GM23338 (cell line): Measurements from ENCODE around the gene SCFD2. TPM values are rescaled to one million over a fixed set of nuclear protein-coding genes. Genes with fewer than 3 reads are reported as not detected.

Source experiments
- ATAC-seq: fragments of 200-7000 bp; cut with Tn5 transposase; 3 replicates; pipeline ENCODE4 v1.9.1; 2020
- DNase-seq: peaks from one replicate; pipeline ENCODE4 v3.0.0-alpha.2; 2015; ENCODE audit warnings: low spot score
- H2AFZ ChIP-seq: fragments of 200-600 bp; sonication (generic); 2 replicates; pipeline ENCODE4 v1.8.0; 2016; ENCODE audit warnings: antibody characterized with exemption, mild to moderate bottlenecking, moderate library complexity
- H3F3A ChIP-seq: fragments of 200-600 bp; sonication (generic); replicated peaks from 2 replicates; pipeline ENCODE4 v1.8.0; 2017; ENCODE audit warnings: antibody characterized with exemption, mixed run types, low read depth
- H3K27ac ChIP-seq: fragments of 200-600 bp; sonication (generic); 2 replicates; pipeline ENCODE4 v1.6.1; 2016; ENCODE audit warnings: low read depth
- H3K27me3 ChIP-seq: fragments of 200-600 bp; sonication (generic); 2 replicates; pipeline ENCODE4 v1.8.0; 2016; ENCODE audit warnings: mild to moderate bottlenecking, mixed run types, moderate library complexity; ENCODE audit not compliant: insufficient read depth
- H3K36me3 ChIP-seq: fragments of 200-600 bp; sonication (generic); 2 replicates; pipeline ENCODE4 v1.8.0; 2016; ENCODE audit warnings: mild to moderate bottlenecking; ENCODE audit not compliant: insufficient read depth
- H3K4me1 ChIP-seq: fragments of 200-600 bp; sonication (generic); 2 replicates; pipeline ENCODE4 v1.8.0; 2016; ENCODE audit warnings: mild to moderate bottlenecking, moderate library complexity; ENCODE audit not compliant: insufficient read depth
- H3K4me2 ChIP-seq: fragments of 200-600 bp; sonication (generic); 2 replicates; pipeline ENCODE4 v1.7.1; 2017; ENCODE audit warnings: mixed run types
- H3K4me3 ChIP-seq: fragments of 200-600 bp; sonication (generic); 2 replicates; pipeline ENCODE4 v1.6.1; 2016; ENCODE audit warnings: mixed run types
- H3K79me2 ChIP-seq: fragments of 200-600 bp; sonication (generic); replicated peaks from 2 replicates; pipeline ENCODE4 v1.8.0; 2017; ENCODE audit warnings: mild to moderate bottlenecking; ENCODE audit not compliant: insufficient read depth
- H3K9me2 ChIP-seq: fragments of 200-600 bp; sonication (generic); 2 replicates; pipeline ENCODE4 v1.8.0; 2017; ENCODE audit not compliant: insufficient read depth
- H4K20me1 ChIP-seq: fragments of 200-600 bp; sonication (generic); replicated peaks from 2 replicates; pipeline ENCODE4 v1.8.0; 2017; ENCODE audit warnings: mild to moderate bottlenecking; ENCODE audit not compliant: insufficient read depth
- H3K27ac Mint-ChIP-seq: 2 replicates; pipeline ENCODE4 v1.8.0; 2020; ENCODE audit warnings: inconsistent platforms, mild to moderate bottlenecking, moderate library complexity, mixed read lengths
- H3K27me3 Mint-ChIP-seq: 3 replicates; pipeline ENCODE4 v1.8.0; 2022; ENCODE audit warnings: low read depth, mild to moderate bottlenecking, moderate library complexity, mixed read lengths, inconsistent platforms; ENCODE audit not compliant: insufficient read depth, poor library complexity
- H3K36me3 Mint-ChIP-seq: 3 replicates; pipeline ENCODE4 v1.8.0; 2021; ENCODE audit warnings: low read depth, mild to moderate bottlenecking, inconsistent platforms, moderate library complexity, mixed read lengths
- H3K4me1 Mint-ChIP-seq: 3 replicates; pipeline ENCODE4 v1.8.0; 2020; ENCODE audit warnings: mild to moderate bottlenecking, inconsistent platforms, mixed read lengths
- H3K4me3 Mint-ChIP-seq: 3 replicates; pipeline ENCODE4 v1.8.0; 2021; ENCODE audit warnings: moderate library complexity, mild to moderate bottlenecking, inconsistent platforms, mixed read lengths
- H3K9me3 Mint-ChIP-seq: 3 replicates; pipeline ENCODE4 v1.8.0; 2020; ENCODE audit warnings: moderate library complexity, mild to moderate bottlenecking, inconsistent platforms, mixed read lengths
- CREB1 ChIP-seq: fragments of 250-450 bp; sonication (Bioruptor Pico); IDR thresholded peaks from 2 replicates; pipeline ENCODE4 v1.5.0; 2020; ENCODE audit warnings: low read depth, mild to moderate bottlenecking, moderate library complexity
- EZH2 ChIP-seq: fragments of 200-600 bp; sonication (generic); IDR thresholded peaks from one replicate; pipeline ENCODE4 v1.8.0; 2017; ENCODE audit warnings: antibody characterized with exemption, mild to moderate bottlenecking, low read depth; ENCODE audit not compliant: unreplicated experiment
- JUNB ChIP-seq: IDR thresholded peaks from one replicate; pipeline ENCODE4 v1.6.1; 2016; ENCODE audit warnings: antibody characterized with exemption; ENCODE audit not compliant: unreplicated experiment
- NANOG ChIP-seq: IDR thresholded peaks from 2 replicates; pipeline ENCODE4 v1.6.1; 2016; ENCODE audit warnings: antibody characterized with exemption, borderline replicate concordance
- POLR2AphosphoS5 ChIP-seq: IDR thresholded peaks from 2 replicates; pipeline ENCODE4 v1.6.1; 2016; ENCODE audit warnings: antibody characterized with exemption, low read depth
- STAT1 ChIP-seq: IDR thresholded peaks from one replicate; pipeline ENCODE4 v1.6.1; 2016; ENCODE audit warnings: antibody characterized with exemption; ENCODE audit not compliant: unreplicated experiment
- ZNF114 ChIP-seq: fragments of 250-450 bp; sonication (Bioruptor Pico); IDR thresholded peaks from 2 replicates; pipeline ENCODE4 v1.5.0; 2020; ENCODE audit warnings: mild to moderate bottlenecking, moderate library complexity
- ZNF331 ChIP-seq: fragments of 250-450 bp; sonication (Bioruptor Pico); IDR thresholded peaks from 2 replicates; pipeline ENCODE4 v1.5.0; 2020; ENCODE audit warnings: low read depth, mild to moderate bottlenecking, moderate library complexity
- polyA plus RNA-seq: library from polyadenylated mRNA; unstranded; fragments of >200 nt; fragmentation: Nextera tagmentation; extraction: Ambion mirVana; gene quantifications from 2 replicates; pipeline ENCODE4 v1.2.1, GENCODE V29; 2016
- total RNA-seq: library from RNA; depleted of rRNA; stranded (reverse); fragments of >200 nt; shearing (Covaris generic); gene quantifications from 2 replicates; pipeline ENCODE4 v1.2.3, GENCODE V29; 2014
- TF ChIP-seq, protein P1 (sequence below): IDR thresholded peaks from one replicate; pipeline ENCODE4 v1.6.1; 2018; ENCODE audit warnings: antibody characterized with exemption; ENCODE audit not compliant: unreplicated experiment
- TF ChIP-seq, protein P2 (sequence below): IDR thresholded peaks from 2 replicates; pipeline ENCODE4 v1.6.1; 2016; ENCODE audit warnings: antibody characterized with exemption
- TF ChIP-seq, protein P3 (sequence below), 2 experiments: fragments of 200-600 bp in 1 of 2; sonication (generic) in 1 of 2; conservative IDR thresholded peaks; 2 replicates each; pipeline versions ENCODE4 v1.5.1 to v1.6.1; 2016 to 2017; ENCODE audit warnings: antibody characterized with exemption in 2 of 2, low read depth in 2 of 2, mild to moderate bottlenecking in 2 of 2, moderate library complexity in 1 of 2
- TF ChIP-seq, protein P4 (sequence below): fragments of 250-450 bp; sonication (Bioruptor Pico); IDR thresholded peaks from 2 replicates; pipeline ENCODE4 v1.5.0; 2020; ENCODE audit warnings: mild to moderate bottlenecking, moderate library complexity

Gene SCFD2
- total and polyA plus RNA-seq, 2 experiments from 2014 or later = 5.7 to 17.5 TPM

DNA sequence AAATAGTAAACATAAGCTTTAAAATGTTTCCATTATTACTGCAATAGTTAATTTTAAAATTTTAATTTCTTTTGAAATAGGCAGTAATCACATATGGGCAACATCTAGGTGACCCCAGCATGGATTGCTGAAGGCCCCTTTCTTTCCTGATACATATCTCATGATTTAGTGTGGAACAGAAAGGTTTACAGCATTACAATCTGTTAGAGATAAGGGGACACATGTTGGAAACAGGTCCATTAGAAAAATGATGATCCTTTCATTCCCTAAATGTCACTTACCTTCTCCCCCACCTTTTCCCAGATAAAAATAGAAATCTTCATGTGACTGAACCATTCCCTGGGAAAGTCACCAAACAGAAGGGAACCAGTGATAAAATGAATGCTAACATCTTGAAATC is 413.3 kb downstream of the SCFD2 start (continued):
- TF ChIP-seq, protein P1, sequence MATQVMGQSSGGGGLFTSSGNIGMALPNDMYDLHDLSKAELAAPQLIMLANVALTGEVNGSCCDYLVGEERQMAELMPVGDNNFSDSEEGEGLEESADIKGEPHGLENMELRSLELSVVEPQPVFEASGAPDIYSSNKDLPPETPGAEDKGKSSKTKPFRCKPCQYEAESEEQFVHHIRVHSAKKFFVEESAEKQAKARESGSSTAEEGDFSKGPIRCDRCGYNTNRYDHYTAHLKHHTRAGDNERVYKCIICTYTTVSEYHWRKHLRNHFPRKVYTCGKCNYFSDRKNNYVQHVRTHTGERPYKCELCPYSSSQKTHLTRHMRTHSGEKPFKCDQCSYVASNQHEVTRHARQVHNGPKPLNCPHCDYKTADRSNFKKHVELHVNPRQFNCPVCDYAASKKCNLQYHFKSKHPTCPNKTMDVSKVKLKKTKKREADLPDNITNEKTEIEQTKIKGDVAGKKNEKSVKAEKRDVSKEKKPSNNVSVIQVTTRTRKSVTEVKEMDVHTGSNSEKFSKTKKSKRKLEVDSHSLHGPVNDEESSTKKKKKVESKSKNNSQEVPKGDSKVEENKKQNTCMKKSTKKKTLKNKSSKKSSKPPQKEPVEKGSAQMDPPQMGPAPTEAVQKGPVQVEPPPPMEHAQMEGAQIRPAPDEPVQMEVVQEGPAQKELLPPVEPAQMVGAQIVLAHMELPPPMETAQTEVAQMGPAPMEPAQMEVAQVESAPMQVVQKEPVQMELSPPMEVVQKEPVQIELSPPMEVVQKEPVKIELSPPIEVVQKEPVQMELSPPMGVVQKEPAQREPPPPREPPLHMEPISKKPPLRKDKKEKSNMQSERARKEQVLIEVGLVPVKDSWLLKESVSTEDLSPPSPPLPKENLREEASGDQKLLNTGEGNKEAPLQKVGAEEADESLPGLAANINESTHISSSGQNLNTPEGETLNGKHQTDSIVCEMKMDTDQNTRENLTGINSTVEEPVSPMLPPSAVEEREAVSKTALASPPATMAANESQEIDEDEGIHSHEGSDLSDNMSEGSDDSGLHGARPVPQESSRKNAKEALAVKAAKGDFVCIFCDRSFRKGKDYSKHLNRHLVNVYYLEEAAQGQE = no peak
- TF ChIP-seq, protein P2, sequence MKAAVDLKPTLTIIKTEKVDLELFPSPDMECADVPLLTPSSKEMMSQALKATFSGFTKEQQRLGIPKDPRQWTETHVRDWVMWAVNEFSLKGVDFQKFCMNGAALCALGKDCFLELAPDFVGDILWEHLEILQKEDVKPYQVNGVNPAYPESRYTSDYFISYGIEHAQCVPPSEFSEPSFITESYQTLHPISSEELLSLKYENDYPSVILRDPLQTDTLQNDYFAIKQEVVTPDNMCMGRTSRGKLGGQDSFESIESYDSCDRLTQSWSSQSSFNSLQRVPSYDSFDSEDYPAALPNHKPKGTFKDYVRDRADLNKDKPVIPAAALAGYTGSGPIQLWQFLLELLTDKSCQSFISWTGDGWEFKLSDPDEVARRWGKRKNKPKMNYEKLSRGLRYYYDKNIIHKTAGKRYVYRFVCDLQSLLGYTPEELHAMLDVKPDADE = no peak
- no peak for TF ChIP-seq JUNB
- TF ChIP-seq, protein P3, sequence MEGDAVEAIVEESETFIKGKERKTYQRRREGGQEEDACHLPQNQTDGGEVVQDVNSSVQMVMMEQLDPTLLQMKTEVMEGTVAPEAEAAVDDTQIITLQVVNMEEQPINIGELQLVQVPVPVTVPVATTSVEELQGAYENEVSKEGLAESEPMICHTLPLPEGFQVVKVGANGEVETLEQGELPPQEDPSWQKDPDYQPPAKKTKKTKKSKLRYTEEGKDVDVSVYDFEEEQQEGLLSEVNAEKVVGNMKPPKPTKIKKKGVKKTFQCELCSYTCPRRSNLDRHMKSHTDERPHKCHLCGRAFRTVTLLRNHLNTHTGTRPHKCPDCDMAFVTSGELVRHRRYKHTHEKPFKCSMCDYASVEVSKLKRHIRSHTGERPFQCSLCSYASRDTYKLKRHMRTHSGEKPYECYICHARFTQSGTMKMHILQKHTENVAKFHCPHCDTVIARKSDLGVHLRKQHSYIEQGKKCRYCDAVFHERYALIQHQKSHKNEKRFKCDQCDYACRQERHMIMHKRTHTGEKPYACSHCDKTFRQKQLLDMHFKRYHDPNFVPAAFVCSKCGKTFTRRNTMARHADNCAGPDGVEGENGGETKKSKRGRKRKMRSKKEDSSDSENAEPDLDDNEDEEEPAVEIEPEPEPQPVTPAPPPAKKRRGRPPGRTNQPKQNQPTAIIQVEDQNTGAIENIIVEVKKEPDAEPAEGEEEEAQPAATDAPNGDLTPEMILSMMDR (conservative IDR thresholded peaks at IDR 0.05; ENCODE audit: low read depth in 2 of 2) = no peak
- no peak for TF ChIP-seq NANOG
- no peak for TF ChIP-seq STAT1
- TF ChIP-seq CREB1 (CRISPR knock-in tag) = no peak
- TF ChIP-seq ZNF114 (CRISPR knock-in tag) = no peak
- no peak for TF ChIP-seq ZNF331 (CRISPR knock-in tag)
- no peak for TF ChIP-seq POLR2AphosphoS5
- no peak for TF ChIP-seq EZH2

DNA sequence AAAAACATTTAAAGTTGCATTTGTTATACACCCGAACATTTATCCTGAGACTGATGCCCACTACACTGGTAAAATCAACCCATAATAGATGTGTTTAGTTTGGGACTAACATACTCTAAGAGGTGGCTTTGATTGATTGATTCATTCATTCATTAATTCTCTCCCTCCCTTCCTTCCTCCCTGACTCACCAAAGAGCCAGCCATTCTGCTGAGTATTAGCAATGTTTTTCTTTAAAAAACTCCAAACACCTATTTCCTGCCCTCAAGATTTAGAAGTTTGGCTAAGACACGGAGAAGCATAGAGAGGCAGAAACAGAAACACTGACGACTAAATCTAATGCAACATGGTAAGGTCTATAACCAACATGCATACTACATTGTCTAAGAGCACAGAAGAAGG is 414.8 kb downstream of the SCFD2 start:
- ATAC-seq (no peak), DNase-seq (no peak)
- Histone ChIP-seq H3K9me2 (peaks cover 10% of the 10 kb centered on the region), H3K4me3 (no peak overlapping the region), H3K4me2 (no peak overlapping the region), H3K4me1 (no peaks in the 10 kb centered on the region), H2AFZ (no peak overlapping the region), H4K20me1 (no peaks in the 10 kb centered on the region), H3K27ac (no peak overlapping the region), H3K36me3 (no peaks in the 10 kb centered on the region), H3K79me2 (no peaks in the 10 kb centered on the region), H3K27me3 (no peaks in the 10 kb centered on the region), H3F3A (no peaks in the 10 kb centered on the region)
- Mint-ChIP-seq H3K27me3 (peaks cover 10% of the 10 kb centered on the region), H3K27ac (no peak overlapping the region), H3K36me3 (no peaks in the 10 kb centered on the region), H3K4me1 (peaks cover 12% of the 10 kb centered on the region), H3K4me3 (no peak overlapping the region), H3K9me3 (no peaks in the 10 kb centered on the region)
- no peak for TF ChIP-seq POLR2AphosphoS5
- TF ChIP-seq, protein P4, sequence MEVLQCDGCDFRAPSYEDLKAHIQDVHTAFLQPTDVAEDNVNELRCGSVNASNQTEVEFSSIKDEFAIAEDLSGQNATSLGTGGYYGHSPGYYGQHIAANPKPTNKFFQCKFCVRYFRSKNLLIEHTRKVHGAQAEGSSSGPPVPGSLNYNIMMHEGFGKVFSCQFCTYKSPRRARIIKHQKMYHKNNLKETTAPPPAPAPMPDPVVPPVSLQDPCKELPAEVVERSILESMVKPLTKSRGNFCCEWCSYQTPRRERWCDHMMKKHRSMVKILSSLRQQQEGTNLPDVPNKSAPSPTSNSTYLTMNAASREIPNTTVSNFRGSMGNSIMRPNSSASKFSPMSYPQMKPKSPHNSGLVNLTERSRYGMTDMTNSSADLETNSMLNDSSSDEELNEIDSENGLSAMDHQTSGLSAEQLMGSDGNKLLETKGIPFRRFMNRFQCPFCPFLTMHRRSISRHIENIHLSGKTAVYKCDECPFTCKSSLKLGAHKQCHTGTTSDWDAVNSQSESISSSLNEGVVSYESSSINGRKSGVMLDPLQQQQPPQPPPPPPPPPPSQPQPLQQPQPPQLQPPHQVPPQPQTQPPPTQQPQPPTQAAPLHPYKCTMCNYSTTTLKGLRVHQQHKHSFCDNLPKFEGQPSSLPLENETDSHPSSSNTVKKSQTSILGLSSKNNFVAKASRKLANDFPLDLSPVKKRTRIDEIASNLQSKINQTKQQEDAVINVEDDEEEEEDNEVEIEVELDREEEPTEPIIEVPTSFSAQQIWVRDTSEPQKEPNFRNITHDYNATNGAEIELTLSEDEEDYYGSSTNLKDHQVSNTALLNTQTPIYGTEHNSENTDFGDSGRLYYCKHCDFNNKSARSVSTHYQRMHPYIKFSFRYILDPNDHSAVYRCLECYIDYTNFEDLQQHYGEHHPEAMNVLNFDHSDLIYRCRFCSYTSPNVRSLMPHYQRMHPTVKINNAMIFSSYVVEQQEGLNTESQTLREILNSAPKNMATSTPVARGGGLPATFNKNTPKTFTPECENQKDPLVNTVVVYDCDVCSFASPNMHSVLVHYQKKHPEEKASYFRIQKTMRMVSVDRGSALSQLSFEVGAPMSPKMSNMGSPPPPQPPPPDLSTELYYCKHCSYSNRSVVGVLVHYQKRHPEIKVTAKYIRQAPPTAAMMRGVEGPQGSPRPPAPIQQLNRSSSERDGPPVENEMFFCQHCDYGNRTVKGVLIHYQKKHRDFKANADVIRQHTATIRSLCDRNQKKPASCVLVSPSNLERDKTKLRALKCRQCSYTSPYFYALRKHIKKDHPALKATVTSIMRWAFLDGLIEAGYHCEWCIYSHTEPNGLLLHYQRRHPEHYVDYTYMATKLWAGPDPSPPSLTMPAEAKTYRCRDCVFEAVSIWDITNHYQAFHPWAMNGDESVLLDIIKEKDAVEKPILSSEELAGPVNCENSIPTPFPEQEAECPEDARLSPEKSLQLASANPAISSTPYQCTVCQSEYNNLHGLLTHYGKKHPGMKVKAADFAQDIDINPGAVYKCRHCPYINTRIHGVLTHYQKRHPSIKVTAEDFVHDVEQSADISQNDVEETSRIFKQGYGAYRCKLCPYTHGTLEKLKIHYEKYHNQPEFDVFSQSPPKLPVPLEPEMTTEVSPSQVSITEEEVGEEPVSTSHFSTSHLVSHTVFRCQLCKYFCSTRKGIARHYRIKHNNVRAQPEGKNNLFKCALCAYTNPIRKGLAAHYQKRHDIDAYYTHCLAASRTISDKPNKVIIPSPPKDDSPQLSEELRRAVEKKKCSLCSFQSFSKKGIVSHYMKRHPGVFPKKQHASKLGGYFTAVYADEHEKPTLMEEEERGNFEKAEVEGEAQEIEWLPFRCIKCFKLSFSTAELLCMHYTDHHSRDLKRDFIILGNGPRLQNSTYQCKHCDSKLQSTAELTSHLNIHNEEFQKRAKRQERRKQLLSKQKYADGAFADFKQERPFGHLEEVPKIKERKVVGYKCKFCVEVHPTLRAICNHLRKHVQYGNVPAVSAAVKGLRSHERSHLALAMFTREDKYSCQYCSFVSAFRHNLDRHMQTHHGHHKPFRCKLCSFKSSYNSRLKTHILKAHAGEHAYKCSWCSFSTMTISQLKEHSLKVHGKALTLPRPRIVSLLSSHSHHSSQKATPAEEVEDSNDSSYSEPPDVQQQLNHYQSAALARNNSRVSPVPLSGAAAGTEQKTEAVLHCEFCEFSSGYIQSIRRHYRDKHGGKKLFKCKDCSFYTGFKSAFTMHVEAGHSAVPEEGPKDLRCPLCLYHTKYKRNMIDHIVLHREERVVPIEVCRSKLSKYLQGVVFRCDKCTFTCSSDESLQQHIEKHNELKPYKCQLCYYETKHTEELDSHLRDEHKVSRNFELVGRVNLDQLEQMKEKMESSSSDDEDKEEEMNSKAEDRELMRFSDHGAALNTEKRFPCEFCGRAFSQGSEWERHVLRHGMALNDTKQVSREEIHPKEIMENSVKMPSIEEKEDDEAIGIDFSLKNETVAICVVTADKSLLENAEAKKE (CRISPR knock-in tag) = no peak
